HG03045 (cell line): ENCODE measurements around the gene H2BK1.

Source experiments
- ATAC-seq: cut with Tn5 transposase; IDR thresholded peaks from one replicate; pipeline ENCODE4 v1.9.1; 2021; ENCODE audit warnings: mild to moderate bottlenecking, moderate library complexity; ENCODE audit not compliant: unreplicated experiment

Gene H2BK1

GRCh38 chr7:151245360-151246101, 35.2 kb upstream of the H2BK1 start:
- no peak for ATAC-seq

- ATAC-seq, result no peak
Measured at GRCh38 chr7:151244841-151245346, 34.6 kb upstream of the H2BK1 start.

GRCh38 chr7:151244196-151244840, 34.0 kb upstream of the H2BK1 start:
- ATAC-seq, result no peak

GRCh38 chr7:151243408-151244195, 33.3 kb upstream of the H2BK1 start:
- ATAC-seq, result no peak

- ATAC-seq, result no peak
Measured at GRCh38 chr7:151243045-151243349, 32.7 kb upstream of the H2BK1 start.

GRCh38 chr7:151242159-151243044, 32.1 kb upstream of the H2BK1 start:
- no peak for ATAC-seq

- ATAC-seq, result no peak
Measured at GRCh38 chr7:151241755-151242096, 31.4 kb upstream of the H2BK1 start.

- no peak for ATAC-seq
Measured at GRCh38 chr7:151240942-151241754, 30.9 kb upstream of the H2BK1 start.

- ATAC-seq, result no peak
Measured at GRCh38 chr7:151240536-151240935, 30.2 kb upstream of the H2BK1 start.

- no peak for ATAC-seq
Measured at GRCh38 chr7:151239837-151240459, 29.7 kb upstream of the H2BK1 start.

GRCh38 chr7:151238924-151239836, 28.9 kb upstream of the H2BK1 start:
- no peak for ATAC-seq

- no peak for ATAC-seq
Measured at GRCh38 chr7:151238190-151238810, 28.0 kb upstream of the H2BK1 start.

- no peak for ATAC-seq
Measured at GRCh38 chr7:151237244-151238189, 27.2 kb upstream of the H2BK1 start.

- ATAC-seq, result no peak
Measured at GRCh38 chr7:151236406-151236805, 26.1 kb upstream of the H2BK1 start.

GRCh38 chr7:151235091-151235787, 25.0 kb upstream of the H2BK1 start:
- no peak for ATAC-seq

GRCh38 chr7:151233804-151234203, 23.5 kb upstream of the H2BK1 start:
- ATAC-seq, result no peak
